Middle frontal gyrus (tissue), 1 donor: ENCODE data around the gene ELMO1.

ENCODE experiments used
- DNase-seq: peaks from one replicate; pipeline ENCODE4 v3.0.0-alpha.2; 2015; ENCODE audit warnings: low spot score; ENCODE audit errors: extremely low spot score

The ELMO1 gene

DNA sequence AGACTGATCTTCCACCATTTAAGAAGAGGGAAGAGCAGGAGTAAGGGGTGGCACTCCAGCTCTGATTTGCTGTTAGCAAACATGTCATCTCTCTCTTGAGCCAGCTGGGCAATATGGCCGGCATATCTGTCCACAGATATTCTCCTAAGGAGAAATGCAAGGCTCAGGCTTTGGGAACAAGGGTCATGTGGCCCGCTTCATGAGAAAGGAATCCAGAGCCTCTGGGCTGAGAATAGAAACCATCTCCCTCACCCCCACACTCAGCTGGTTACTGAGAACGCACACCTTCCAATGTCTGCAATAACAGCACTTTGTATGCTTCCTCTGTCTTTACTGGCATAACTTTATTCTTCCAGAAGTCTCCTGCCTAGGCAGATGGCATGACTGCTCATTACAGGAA lies 171.2 kb downstream of the ELMO1 start:
- no peak for DNase-seq

DNA sequence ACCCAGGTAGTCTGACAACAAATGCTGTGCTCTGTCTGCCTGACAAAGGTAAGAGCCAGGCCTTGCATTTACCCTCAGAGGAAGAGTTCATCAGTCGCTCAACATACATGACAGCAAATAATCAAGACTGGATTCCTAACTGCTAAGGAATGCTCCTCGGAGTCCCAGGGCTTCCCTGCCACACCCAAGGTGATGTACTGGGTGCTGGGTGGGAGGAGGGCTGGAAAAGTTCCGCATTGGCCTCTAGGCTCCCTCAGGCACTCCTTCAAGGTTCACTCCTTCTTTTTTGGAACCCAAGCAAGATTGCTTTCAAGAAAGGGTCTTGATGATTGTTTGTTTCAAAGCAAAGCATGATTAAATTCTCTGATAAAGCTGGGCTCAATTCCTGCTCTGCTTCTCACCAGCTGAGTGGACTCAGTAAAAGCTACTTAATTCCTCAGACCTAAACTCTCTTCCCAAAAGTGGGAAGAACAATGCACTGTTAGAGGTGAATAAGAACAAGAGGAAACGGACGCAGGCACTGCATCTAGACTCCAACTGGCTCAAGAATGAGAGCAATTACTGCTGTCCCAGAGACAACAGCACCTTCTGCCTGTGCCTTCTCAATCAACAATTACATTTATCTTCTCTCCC lies 173.5 kb downstream of the ELMO1 start:
- DNase-seq: no peak

DNA sequence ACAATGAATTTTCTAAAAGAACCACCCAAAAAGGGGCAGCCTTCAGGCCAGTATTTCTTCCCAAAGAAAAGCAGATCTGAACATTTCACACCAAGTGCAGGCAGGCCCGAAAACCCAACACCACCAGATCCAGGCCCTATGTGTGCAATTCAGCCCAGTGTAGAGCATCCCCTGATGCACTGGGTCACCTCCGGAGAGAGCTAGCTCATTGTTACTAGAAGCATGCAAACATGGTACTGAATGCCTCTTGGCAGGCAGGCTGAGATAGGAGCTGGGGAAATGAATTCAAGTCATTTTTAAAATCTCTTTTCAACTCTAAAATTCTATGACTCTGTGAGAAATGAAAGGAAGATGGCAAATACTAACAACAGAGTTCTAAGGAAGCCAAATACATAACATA lies 174.8 kb downstream of the ELMO1 start:
- no peak for DNase-seq

DNA sequence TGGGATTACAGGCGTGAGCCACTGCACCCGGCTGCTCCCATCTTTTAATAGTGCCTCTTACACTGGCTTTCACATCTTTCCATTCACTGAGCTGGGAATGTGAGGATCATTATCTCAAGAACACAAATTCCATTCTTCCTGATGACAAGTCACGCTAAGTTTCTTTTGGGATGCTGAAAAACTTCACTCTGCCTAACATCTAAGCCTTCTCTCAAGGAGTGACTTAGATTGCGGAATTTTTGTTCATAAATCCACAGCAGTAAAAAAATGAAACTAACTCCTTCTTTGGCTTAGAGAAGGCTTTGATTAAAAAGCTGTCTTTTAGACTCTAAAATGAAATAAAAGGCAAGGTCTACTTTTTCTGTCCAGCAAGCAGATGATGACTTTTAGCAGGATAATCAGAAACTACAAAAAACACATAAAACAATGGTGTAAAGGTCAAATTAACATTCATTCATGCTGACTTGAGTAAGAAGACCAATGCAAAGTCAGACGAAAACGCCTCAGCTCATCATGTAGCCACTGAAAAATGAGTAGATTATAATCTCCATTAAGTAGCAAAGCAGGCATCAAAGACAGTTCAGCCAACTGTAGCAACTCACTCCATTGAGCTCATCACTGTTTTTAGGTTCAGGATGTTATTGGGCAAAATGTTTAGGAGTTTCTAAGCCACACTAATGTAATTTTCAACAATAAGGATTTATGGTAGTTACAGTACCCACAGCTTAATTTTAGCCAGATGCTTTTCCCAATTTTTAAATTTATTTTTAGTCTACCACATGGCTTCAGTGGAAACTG lies 178.8 kb downstream of the ELMO1 start:
- DNase-seq: no peak

DNA sequence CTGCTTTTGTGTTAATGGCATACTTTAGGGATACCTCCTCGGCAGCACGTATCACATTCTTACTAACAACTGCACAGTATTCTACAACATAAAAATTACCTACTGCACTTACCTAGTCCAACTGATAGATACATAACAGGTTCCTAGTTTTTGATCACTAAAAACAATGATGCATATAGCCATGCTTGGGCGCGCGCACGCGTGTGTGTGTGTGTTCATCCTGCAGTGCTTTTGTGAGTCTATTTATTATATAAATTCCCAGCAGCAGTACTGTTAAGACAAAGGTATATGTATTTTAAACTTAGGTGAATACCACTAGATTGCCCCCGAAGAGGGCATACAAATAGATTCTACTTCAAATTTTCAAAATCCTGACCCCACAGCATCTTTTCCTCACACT lies 181.4 kb downstream of the ELMO1 start:
- no peak for DNase-seq

DNA sequence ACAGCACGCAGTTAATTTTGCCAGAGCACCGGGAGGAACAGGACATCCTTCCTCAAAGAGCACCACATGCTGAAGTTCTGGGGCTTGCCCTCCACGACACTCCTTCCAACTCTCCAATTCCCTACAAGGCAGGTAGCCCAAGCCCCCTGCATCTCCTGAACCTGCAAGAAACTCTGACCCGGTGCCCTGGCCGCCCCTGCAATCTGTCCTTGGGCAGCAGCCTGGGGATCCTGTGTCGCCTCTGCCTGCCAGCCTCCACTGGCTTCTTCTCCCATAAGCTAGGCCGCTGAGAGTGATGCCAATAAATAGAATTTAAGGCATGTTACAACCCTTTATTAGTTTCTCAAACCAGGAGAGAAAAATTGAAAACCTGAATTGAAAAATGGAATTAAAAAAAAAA lies 182.8 kb downstream of the ELMO1 start:
- no peak for DNase-seq

DNA sequence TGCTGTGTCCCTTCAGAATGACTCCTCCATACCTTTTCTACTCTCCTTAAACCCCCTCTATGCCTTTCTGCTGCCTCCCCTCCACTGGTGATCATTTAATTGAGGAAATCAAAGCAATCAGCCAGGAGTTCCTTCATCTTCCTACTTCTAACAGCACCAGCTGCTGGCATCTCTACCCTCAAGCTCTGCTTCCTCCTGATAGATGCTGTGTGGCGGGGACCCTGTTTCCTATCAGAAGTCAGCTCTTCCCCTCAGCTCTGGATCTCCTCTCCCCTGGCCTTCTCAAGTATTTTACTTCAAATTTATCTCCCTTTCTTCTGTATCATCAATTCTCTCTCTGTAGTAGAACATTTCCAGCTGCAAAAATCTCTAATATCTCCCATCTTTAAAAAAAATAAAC lies 183.7 kb downstream of the ELMO1 start:
- no peak for DNase-seq

DNA sequence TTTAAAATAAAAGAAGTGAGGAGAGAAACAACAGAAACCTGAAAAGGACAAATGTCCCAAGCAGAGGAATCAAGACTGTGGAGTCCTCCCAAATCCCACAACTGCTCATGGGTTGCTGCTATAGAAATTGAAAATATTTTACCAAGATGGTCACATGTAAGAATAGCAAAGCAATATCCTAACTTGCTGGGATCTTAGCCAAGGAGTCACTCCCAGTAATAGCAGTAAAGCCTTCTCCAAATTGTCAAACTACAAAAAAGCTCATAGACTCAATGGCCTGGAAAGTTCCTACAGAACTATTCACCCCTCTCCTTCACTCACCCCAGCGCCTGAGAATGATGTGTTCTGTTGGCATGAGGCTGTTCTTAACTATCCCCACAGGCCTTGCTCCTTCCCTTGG lies 186.5 kb downstream of the ELMO1 start:
- no peak for DNase-seq

DNA sequence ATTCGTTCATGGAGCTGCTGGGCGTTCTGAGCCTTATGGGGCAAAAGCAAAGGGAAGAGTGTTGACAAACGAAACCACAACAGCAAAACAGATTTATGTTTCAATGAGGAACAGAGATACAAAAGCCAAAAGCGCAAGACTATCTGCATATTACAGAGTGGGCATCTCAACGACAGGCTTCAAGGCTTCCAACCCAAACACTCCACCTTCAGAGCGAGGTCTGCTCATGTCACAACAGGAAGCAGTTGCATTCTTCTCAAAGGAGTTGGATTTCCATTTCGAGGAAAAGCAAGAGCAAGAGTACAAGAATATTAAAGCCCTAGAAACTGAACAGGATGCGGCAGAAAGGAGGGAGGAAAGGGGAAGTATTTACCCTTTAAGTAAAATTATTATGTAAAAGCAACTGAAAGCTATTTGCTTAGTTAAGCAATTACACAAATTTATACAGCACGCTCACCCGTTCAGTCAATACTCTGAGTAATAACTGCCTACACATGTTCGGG lies 189.3 kb downstream of the ELMO1 start:
- no peak for DNase-seq

DNA sequence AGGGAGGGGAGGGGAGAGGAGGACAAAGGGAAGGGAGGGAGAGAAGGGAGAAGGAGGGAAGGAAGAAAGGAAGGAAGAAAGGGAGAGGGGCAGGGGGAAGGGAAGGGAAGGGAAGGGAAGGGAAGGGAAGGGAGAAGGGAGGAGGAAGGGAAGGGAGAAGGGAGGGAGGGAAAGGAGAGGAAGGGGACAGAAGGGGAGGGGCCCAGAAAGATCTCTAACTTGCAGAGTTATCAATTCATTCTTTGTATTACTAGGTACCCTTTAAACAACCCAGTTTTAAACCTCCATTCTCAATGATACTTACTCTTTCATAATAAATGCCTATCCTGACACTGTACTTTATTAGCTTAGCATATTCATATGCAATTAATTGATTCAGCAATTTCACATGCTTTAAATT lies 192.0 kb downstream of the ELMO1 start:
- DNase-seq: no peak

DNA sequence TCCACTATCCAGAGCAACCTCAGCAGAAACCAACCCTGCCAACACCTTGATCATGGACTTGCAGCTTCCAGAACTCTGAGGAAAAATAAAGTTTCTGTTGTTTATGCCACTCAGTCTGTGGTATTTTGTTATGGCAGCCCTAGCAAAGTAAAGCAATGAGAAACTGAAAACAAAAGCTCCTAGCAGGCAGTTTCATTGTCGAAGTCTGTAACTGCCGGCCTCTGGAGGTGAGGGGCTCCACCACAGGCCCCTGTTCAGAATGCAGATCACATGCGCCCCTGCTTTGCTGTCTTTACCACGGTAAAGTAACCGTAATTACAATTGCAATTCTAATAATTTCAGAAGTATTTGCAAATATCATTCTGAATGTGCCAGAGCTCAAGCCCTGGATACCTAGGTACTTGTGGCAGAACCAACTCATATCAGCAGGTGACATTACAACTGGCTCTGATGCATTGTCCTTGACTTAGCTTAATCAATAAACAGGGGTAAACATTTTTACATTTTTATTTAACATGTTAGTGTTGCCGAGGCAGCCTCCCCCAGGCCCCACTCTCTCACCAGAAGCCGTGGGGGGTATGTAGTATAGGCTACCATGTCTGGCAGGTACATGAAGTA lies 193.2 kb downstream of the ELMO1 start:
- DNase-seq: no peak

DNA sequence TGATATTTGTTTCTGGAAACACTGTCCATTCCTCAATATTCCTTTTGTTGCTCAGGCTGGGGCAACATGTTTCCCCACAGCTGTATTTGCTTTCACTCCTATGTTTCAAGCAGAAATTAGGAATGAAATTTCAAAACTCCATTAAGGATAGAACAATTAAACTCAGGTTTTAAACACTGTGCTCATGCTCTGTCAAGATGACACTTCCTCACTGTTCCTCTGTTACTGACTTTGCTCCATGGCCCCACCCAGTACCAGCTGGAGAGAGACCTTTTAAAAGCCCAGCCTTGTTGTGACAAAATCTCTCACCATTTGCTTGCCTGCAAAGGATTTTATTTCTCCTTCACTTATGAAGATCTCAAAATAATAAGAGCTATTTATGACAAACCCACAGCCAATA lies 197.4 kb downstream of the ELMO1 start:
- DNase-seq: no peak

DNA sequence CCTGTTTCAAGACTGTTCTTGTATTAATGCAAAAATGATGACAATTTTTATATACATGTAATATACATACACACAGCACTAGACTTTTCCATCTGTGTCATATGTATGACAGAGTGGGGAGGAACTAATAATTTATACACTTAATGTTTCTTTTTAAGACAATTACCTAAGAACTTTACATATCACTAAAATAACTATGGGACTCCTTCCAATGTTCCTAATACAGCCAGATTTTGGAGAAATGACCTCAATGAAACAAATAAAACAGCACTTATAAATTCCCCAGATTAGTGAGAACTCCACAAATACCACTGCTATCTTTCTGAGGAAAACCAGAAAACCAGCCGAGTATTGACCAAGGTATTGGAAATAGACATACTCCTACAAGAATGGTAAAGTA lies 199.4 kb downstream of the ELMO1 start:
- no peak for DNase-seq

DNA sequence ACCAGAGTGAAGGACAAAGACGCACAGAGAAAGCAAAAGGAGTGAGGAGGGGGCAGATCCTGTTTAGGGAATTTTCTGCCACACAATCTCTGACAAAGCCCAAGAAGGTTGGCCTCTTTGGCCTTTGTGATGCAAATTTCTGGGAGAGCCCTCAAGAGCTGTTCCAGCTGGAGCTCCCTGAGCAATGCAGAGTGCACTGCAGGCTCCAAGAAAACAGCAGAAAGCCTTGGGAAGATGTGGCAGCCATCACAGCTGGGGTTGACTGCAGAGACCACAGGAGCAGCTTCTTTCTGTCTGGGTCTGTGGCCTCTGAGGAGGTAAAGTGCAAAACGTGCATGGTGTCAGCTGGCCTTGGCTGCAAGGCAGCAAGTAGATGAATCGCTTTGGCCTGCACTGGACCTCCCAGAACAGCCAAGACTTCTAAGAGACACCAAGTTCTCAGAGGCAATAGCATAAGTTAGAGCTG lies 200.2 kb downstream of the ELMO1 start:
- no peak for DNase-seq

DNA sequence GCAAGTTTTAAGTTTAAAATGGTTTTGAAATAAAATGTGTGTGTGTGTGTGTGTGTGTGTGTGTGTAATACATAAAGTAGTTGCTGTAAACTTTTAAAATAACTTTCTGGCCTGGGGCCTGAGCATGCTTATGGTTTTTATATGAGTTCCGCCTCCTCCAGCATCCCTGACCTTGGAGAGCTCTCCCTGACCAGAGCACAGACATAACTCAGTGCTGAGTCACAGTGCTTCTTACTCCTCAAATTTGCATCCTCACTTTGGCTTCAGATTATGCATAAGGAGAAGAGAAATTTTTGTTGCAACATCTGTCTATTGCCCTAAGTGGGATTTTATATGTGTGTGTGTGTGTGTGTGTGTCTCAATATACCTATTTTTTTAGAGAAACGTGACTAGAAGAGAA lies 200.8 kb downstream of the ELMO1 start:
- no peak for DNase-seq

DNA sequence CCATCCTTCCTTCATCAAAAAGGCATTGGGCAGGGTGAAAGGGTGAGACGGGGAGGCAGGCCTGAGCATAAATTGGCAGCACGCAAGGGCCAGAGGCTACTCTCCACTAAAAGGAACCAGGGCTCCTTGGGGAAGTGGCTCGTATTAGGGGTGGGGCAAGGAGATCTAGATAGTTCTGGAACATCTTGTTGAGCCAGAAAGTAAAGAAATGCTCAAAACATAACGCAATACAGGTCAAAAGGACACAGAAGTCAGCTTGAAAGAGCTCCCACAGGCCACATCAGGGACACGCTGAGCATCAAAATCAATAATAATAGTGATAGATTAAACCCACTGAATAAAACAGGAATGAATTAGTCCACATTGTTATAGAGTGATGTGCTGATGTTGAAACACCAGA lies 203.1 kb downstream of the ELMO1 start:
- DNase-seq: no peak

DNA sequence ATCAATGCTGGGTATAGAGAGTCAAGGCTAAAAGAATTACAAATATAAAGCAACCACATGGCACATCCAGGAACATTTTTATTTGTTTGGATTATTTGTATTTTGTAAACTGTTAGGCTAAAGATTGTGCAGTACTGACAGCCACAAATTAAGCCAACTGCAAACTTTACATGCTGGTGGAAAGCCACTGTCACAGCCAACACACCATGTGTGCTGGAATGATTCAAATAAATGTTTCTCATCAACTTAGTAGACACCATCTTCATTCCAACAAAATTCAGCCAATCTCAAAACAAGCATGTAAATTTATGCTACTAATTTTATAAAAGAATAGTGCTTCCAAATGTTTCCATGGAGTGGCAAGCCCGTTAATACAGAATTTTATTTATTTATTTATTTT lies 211.8 kb downstream of the ELMO1 start:
- DNase-seq: no peak

DNA sequence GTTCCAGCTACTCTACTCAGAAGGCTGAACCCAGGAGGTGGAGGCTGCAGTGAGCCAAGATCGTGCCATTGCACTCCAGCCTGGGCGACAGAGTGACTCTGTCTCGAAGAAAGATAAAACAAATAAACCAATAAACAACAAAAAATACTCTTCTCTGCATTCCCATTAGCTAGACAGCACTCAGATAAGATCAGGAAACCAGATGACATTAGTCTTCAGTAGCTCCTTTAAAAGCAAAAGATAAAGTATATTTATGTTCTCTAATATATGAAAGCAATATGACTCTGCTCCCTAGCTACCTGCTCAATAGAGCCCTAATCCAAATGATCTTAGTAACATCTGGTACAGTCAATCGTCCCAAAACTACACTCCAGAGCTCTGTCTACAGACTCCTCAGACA lies 212.9 kb downstream of the ELMO1 start:
- DNase-seq: no peak

DNA sequence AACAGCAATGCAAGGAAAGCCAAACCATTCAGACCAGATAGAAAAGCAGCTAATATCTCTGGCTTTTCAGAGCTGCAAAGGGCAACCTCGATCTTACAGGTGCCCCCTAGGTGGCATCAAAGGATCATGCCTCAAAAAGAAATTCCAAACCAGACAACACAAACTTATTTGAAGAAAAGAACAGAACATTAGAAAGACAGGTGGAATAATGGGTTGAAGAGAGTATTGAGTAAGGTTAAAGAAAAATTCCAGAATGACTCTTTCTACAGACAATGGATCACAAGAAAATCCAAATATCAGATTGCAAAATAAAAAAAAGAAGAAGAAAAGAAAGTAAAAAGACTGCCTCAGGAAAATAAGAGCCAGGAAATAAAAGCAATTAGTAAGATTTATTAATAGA lies 213.7 kb downstream of the ELMO1 start:
- DNase-seq: no peak

DNA sequence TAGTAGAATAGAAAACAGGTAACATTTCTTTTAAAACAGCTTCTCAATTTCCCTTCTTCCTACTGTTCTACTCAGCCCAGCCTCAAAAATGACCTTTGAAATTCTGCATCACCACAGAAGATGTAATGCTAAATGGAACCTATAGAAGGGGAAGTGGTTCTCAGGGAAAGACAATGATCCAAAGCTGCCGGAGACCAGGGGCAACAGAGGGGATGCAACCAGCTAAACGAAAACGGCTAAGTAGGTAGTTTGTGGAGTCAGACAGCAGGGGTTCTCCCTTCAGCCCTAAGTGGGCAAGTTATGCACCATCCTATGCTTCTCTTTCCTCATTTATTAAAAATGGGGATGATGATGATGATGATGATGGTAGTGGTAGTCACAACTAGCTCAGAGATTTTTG lies 214.3 kb downstream of the ELMO1 start:
- DNase-seq: no peak

DNA sequence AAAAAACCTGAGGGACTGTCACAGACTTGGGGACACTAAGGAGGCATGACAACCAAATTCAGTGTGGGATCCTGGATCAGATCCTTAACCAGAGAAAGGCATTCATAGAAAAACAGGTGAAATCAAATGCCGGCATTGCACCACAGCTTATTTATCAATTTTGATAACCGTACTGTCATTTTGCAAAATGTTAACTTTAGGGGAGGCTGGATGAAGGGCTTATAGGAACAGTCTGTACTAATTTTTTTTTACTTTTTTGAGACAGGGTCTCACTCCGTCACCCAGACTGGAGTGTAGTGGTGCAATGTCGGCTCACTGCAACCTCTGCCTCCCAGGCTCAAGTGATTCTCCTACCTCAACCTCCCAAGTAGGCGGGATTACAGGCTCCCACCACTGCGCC lies 217.1 kb downstream of the ELMO1 start:
- no peak for DNase-seq

DNA sequence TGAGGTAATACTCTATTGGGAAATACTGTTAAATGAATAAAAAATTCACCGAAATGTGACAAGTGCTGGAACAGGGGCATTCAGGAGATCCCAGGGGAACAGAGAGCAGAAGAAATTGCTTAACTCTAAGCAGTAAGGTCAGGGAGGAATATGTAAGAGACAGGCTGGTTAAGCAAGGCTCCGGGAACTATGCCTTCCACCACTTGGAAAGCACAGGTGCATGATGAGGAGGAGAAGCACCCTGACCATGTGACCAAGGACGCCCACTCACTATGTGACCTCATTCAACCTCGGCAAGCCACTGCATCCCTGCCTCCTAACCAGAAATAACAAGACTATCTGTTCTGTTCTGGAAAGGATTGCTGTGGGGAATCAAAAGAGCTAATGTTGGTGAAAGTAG lies 218.4 kb downstream of the ELMO1 start:
- no peak for DNase-seq

DNA sequence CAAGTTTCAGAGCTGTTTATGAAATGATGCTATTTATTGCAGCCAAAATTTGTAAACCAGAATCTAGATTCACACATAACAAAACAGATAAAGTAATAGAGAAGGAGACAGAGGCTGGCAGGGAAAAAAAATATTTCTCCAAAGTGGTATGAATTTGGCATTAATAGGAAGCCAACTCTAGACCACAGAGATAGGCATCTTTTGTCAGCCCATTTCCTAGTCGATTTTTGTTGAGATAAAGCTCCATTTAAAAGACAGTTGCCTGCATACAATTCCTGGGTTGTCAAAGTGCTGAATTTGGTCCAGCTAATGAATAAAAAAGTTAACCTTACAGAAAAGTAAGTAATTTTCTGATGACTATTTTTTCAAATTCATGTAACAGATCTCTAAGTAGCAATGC lies 219.3 kb downstream of the ELMO1 start:
- no peak for DNase-seq
